Measurements from ENCODE around the gene POU2AF2. TPM values are rescaled to one million over a fixed set of nuclear protein-coding genes. Genes with fewer than 3 reads are reported as not detected.

The POU2AF2 gene
- total RNA-seq, 1 donor from 2014 or later: not detected

DNA sequence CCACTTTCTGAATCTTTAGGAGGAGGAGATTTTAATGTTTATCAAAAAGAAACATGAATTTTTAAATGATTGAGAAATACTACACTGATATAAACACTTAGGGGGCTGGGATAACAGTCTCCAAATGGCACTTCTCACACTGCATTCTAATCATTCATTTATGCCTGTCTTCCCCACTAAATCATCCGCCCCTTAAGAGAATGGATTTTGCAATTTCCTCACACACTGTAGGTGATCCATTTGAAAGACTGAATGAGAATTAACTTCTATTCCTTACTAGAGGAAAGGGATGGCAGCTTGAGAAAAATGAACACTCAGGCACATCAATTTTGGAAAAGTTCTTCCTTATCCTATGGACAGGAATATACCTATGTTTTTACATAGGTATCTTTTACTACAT, 7.6 kb upstream of the POU2AF2 start:
- TF ChIP-seq, protein P1, sequence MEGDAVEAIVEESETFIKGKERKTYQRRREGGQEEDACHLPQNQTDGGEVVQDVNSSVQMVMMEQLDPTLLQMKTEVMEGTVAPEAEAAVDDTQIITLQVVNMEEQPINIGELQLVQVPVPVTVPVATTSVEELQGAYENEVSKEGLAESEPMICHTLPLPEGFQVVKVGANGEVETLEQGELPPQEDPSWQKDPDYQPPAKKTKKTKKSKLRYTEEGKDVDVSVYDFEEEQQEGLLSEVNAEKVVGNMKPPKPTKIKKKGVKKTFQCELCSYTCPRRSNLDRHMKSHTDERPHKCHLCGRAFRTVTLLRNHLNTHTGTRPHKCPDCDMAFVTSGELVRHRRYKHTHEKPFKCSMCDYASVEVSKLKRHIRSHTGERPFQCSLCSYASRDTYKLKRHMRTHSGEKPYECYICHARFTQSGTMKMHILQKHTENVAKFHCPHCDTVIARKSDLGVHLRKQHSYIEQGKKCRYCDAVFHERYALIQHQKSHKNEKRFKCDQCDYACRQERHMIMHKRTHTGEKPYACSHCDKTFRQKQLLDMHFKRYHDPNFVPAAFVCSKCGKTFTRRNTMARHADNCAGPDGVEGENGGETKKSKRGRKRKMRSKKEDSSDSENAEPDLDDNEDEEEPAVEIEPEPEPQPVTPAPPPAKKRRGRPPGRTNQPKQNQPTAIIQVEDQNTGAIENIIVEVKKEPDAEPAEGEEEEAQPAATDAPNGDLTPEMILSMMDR (IDR thresholded peaks at IDR 0.05): no peak

DNA sequence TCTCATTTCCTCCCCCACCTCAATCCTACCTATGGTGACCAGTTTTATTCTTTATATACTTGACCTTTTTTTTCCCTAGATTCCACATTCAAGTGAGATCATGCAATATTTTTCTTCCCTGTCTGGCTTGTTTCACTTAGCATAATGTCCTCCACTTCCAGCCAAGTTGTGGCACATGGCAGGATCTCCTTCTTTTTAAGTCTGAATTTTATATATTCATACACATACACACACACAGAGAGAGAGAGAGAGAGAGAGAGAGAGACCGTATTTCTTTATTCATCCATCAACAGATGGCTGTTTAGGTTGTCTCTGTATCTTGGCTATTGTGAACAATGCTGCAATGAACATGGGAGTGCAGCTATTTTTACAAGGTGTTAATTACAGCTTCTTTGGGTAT, 1.4 kb downstream of the POU2AF2 start:
- TF ChIP-seq, protein P1 (IDR thresholded peaks at IDR 0.05): no peak
- H3K4me3 ChIP-seq: no peak overlapping the region
- H3K9me3 ChIP-seq: no peaks in the 10 kb centered on the region
- DNase-seq (ENCODE audit: low spot score in 2 of 2): no peak
- intact Hi-C loops (cut with DNase I): no loop called here
- H3K36me3 ChIP-seq: no peaks in the 10 kb centered on the region
- no peak overlapping the region for H3K27ac ChIP-seq
- no peaks in the 10 kb centered on the region for H3K4me1 ChIP-seq
- H3K27me3 ChIP-seq: no peaks in the 10 kb centered on the region

More for the DNA sequence above, 7.6 kb upstream of the POU2AF2 start:
- Histone ChIP-seq H3K4me1 (no peaks in the 10 kb centered on the region), H3K36me3 (no peaks in the 10 kb centered on the region), H3K27me3 (no peaks in the 10 kb centered on the region), H3K27ac (no peak overlapping the region), H3K9me3 (no peaks in the 10 kb centered on the region), H3K4me3 (no peak overlapping the region)
- intact Hi-C loops (cut with DNase I): loop anchor here (10.0 kb wide), 2 partner anchors 773 to 1033 kb away; no protein-coding TSS in a partner anchor
- no peak for DNase-seq (ENCODE audit: low spot score in 2 of 2)

DNA sequence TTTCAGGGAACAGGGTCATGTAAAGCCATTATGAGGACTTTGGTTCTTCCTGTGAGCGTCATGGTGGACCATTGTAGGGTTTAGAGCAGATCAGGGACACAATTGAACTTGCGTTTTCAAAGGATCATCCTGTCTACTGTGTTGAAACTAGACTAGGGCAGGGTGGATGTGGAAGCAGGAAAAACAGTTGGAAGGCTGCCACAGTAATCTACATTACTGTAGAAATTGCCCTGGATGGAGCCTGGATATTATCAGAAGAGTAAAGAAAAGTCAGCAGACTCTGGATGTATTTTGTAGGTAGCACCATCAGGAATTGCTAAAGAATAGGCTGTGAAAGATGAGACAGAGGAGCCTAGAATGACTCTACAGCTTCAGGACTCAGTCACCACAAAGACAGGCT, 5.4 kb downstream of the POU2AF2 start:
- Histone ChIP-seq H3K27me3 (no peaks in the 10 kb centered on the region), H3K4me3 (no peak overlapping the region), H3K4me1 (no peaks in the 10 kb centered on the region), H3K36me3 (no peaks in the 10 kb centered on the region), H3K27ac (no peak overlapping the region), H3K9me3 (no peaks in the 10 kb centered on the region)
- DNase-seq (ENCODE audit: low spot score in 2 of 2): no peak
- intact Hi-C loops (cut with DNase I): no loop called here
- TF ChIP-seq, protein P1 (IDR thresholded peaks at IDR 0.05): no peak

DNA sequence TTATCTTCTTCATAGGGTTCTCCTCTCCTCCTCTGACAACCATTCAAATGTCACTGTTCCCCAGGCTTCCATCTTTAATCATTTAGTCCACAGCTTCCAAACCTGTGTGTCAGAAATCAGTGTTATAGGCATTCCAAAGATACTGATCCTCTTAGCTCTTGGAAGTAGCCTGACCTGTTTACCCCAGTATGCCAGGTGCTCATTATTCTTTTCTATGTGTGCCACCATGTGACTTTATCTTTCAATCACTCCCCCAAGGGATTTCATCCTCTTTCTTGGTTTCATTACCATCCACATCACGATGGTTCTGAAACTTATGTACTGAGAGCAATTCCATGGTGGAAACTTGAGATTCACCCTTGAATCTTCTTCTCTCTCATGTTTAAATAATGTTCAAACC, 7.6 kb downstream of the POU2AF2 start:
- no peak overlapping the region for H3K4me3 ChIP-seq
- no peaks in the 10 kb centered on the region for H3K9me3 ChIP-seq
- intact Hi-C loops (cut with DNase I): no loop called here
- no peaks in the 10 kb centered on the region for H3K27me3 ChIP-seq
- no peak for DNase-seq (ENCODE audit: low spot score in 2 of 2)
- H3K27ac ChIP-seq: no peak overlapping the region
- TF ChIP-seq, protein P1 (IDR thresholded peaks at IDR 0.05): no peak
- no peaks in the 10 kb centered on the region for H3K36me3 ChIP-seq
- no peaks in the 10 kb centered on the region for H3K4me1 ChIP-seq

DNA sequence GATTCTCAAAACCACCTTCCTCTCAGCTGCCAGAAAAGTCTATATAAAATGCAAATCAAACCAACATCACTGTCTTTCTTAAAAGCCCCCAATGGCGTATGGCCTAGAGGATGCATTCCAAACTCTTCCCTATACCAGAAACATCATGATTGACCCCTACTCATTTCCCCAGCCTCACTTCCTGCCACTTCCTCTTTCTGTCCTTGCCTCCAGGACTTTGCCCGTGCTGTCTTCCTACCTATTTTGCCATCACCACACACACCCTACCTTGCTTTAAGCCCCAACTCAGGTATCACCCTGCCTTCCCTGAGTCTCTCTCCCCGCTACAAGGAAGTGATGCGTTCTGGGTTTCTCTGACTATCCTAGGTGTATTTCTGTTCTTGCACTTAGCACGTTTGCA, 8.1 kb downstream of the POU2AF2 start:
- intact Hi-C loops (cut with DNase I): no loop called here
- H3K27me3 ChIP-seq: no peaks in the 10 kb centered on the region
- no peaks in the 10 kb centered on the region for H3K9me3 ChIP-seq
- H3K27ac ChIP-seq: no peak overlapping the region
- H3K4me1 ChIP-seq: no peaks in the 10 kb centered on the region
- TF ChIP-seq, protein P1 (IDR thresholded peaks at IDR 0.05): no peak
- DNase-seq (ENCODE audit: low spot score in 2 of 2): no peak
- H3K4me3 ChIP-seq: no peak overlapping the region
- H3K36me3 ChIP-seq: no peaks in the 10 kb centered on the region

DNA sequence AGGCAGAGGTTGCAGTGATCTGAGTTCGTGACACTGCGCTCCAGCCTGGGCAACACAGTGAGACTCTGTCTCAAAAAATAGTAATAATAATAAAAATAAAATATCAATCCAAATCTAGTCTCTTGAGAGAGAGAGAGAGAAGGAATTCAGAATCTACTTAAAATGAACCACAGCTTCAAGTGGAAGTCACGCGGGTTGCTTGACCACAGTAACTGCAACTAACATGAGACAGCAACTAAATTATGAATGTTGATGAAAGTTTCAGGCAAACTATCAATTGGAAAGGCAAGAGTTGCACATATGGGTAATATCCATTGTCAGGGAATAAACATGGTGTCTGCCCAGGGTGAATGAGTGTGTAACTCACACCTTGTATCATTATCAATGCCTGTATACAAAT, 12.5 kb downstream of the POU2AF2 start:
- H3K9me3 ChIP-seq: no peaks in the 10 kb centered on the region
- H3K27me3 ChIP-seq: no peaks in the 10 kb centered on the region
- no peak for DNase-seq (ENCODE audit: low spot score in 2 of 2)
- H3K4me3 ChIP-seq: no peak overlapping the region
- TF ChIP-seq, protein P1 (IDR thresholded peaks at IDR 0.05): no peak
- no peak overlapping the region for H3K27ac ChIP-seq
- intact Hi-C loops (cut with DNase I): no loop called here
- no peaks in the 10 kb centered on the region for H3K4me1 ChIP-seq
- no peaks in the 10 kb centered on the region for H3K36me3 ChIP-seq
